HFFc6 (cell line): ENCODE measurements around the gene GORASP2. TPM values are rescaled to one million over a fixed set of nuclear protein-coding genes. Genes with fewer than 3 reads are reported as not detected.

ENCODE experiments used
- DNase-seq: peaks from one replicate; pipeline ENCODE4 v3.0.0-alpha.2; 2018
- H3K27ac Mint-ChIP-seq: 2 replicates; pipeline ENCODE4 v1.8.0; 2020; ENCODE audit warnings: mild to moderate bottlenecking, mixed read lengths
- H3K27me3 Mint-ChIP-seq: 2 replicates; pipeline ENCODE4 v1.8.0; 2021; ENCODE audit warnings: mild to moderate bottlenecking, moderate library complexity, mixed read lengths; ENCODE audit not compliant: insufficient read depth
- H3K36me3 Mint-ChIP-seq: 2 replicates; pipeline ENCODE4 v1.8.0; 2021; ENCODE audit warnings: low read depth, mixed read lengths
- H3K4me1 Mint-ChIP-seq: 2 replicates; pipeline ENCODE4 v1.8.0; 2020; ENCODE audit warnings: low read depth, mixed read lengths
- H3K4me3 Mint-ChIP-seq: 2 replicates; pipeline ENCODE4 v1.8.0; 2020; ENCODE audit warnings: mild to moderate bottlenecking, moderate library complexity, mixed read lengths
- H3K9me3 Mint-ChIP-seq: 2 replicates; pipeline ENCODE4 v1.8.0; 2020; ENCODE audit warnings: mild to moderate bottlenecking, mixed read lengths
- total RNA-seq, 6 experiments: library from RNA; stranded (reverse); fragmentation: NEBNext Ultra II Directional; extraction: Animal tissue kit (Norgen Biotek cat#: 25700); gene quantifications; 2 replicates in 1 of 6; 3 replicates in 5 of 6; pipeline ENCODE4 v1.2.3, GENCODE V29; 2021
- TF ChIP-seq, protein P1 (sequence below): fragments of 200-600 bp; sonication (generic); IDR thresholded peaks from 2 replicates; pipeline ENCODE4 v1.5.0; 2021; ENCODE audit warnings: antibody characterized with exemption, mild to moderate bottlenecking

The GORASP2 gene
- total RNA-seq, 6 experiments from 2014 or later, result 113 to 124 (median 120) TPM

GRCh38 chr2:171004833-171005232, 75.8 kb downstream of the GORASP2 start:
- no peak overlapping the region for H3K4me3 Mint-ChIP-seq
- TF ChIP-seq, protein P1, sequence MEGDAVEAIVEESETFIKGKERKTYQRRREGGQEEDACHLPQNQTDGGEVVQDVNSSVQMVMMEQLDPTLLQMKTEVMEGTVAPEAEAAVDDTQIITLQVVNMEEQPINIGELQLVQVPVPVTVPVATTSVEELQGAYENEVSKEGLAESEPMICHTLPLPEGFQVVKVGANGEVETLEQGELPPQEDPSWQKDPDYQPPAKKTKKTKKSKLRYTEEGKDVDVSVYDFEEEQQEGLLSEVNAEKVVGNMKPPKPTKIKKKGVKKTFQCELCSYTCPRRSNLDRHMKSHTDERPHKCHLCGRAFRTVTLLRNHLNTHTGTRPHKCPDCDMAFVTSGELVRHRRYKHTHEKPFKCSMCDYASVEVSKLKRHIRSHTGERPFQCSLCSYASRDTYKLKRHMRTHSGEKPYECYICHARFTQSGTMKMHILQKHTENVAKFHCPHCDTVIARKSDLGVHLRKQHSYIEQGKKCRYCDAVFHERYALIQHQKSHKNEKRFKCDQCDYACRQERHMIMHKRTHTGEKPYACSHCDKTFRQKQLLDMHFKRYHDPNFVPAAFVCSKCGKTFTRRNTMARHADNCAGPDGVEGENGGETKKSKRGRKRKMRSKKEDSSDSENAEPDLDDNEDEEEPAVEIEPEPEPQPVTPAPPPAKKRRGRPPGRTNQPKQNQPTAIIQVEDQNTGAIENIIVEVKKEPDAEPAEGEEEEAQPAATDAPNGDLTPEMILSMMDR, result no peak
- DNase-seq, result no peak
- no peaks in the 10 kb centered on the region for H3K4me1 Mint-ChIP-seq
- H3K27ac Mint-ChIP-seq, result no peak overlapping the region
- H3K36me3 Mint-ChIP-seq, result peaks cover 49% of the 10 kb centered on the region
- H3K27me3 Mint-ChIP-seq, result no peaks in the 10 kb centered on the region; the same call in none of the 2 replicates
- H3K9me3 Mint-ChIP-seq, result no peaks in the 10 kb centered on the region

- no peaks in the 10 kb centered on the region for H3K9me3 Mint-ChIP-seq
- no peak for DNase-seq
- TF ChIP-seq, protein P1, result no peak
- no peaks in the 10 kb centered on the region for H3K4me1 Mint-ChIP-seq
- H3K27ac Mint-ChIP-seq, result no peak overlapping the region
- no peak overlapping the region for H3K4me3 Mint-ChIP-seq
- no peaks in the 10 kb centered on the region for H3K27me3 Mint-ChIP-seq
- peaks cover 42% of the 10 kb centered on the region for H3K36me3 Mint-ChIP-seq
Observed at GRCh38 chr2:171008550-171009205, 79.6 kb downstream of the GORASP2 start.

- H3K27me3 Mint-ChIP-seq, result no peaks in the 10 kb centered on the region
- TF ChIP-seq, protein P1, result no peak
- no peak overlapping the region for H3K4me3 Mint-ChIP-seq
- DNase-seq, result no peak
- H3K9me3 Mint-ChIP-seq, result no peaks in the 10 kb centered on the region
- H3K4me1 Mint-ChIP-seq, result no peaks in the 10 kb centered on the region
- H3K27ac Mint-ChIP-seq, result no peak overlapping the region
- H3K36me3 Mint-ChIP-seq, result peaks cover 47% of the 10 kb centered on the region
Observed at GRCh38 chr2:171009386-171009785, 80.3 kb downstream of the GORASP2 start.

DNA sequence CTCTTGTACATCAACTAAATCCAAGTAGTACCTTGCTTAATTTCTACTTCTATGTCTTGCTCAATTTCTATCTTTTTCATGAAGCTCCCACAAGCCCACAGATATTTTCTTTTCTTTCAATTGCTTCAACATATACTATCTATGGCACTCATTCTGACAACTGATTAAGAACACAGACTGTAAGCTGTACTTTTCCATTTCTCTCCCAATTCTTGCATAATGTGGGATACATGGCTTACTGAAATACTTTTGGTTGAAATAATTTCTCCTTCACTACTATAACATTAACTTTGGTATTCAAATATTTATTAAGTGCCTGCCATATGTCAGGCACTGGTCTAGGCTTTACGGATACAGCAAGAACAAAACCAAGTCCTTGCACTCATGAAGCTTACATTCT, 84.8 kb downstream of the GORASP2 start:
- Mint-ChIP-seq H3K27ac (no peak overlapping the region), H3K36me3 (peaks cover 33% of the 10 kb centered on the region), H3K4me1 (peaks cover 6% of the 10 kb centered on the region; the same call in 1 of the 2 replicates), H3K27me3 (no peaks in the 10 kb centered on the region; the same call in 1 of the 2 replicates), H3K4me3 (no peak overlapping the region), H3K9me3 (no peaks in the 10 kb centered on the region)
- no peak for DNase-seq
- TF ChIP-seq, protein P1, result no peak

- peaks cover 22% of the 10 kb centered on the region for H3K36me3 Mint-ChIP-seq
- H3K4me3 Mint-ChIP-seq, result no peak overlapping the region
- no peak for DNase-seq
- no peaks in the 10 kb centered on the region; the same call in 1 of the 2 replicates for H3K27me3 Mint-ChIP-seq
- H3K27ac Mint-ChIP-seq, result no peak overlapping the region
- H3K9me3 Mint-ChIP-seq, result no peaks in the 10 kb centered on the region
- TF ChIP-seq, protein P1, result no peak
- H3K4me1 Mint-ChIP-seq, result peaks cover 12% of the 10 kb centered on the region
Observed at GRCh38 chr2:171016125-171016524, 87.1 kb downstream of the GORASP2 start.

Other genes starting within 250 kb of the GORASP2 start
- not detected for gene SP5, start 213.9 kb upstream of the GORASP2 start, total RNA-seq
- gene ERICH2, start 158.9 kb upstream of the GORASP2 start, total RNA-seq, result not detected
- under 1 TPM in 2 of 6 experiments, not detected in 4; 0.21 to 0.26 TPM for gene GAD1, start 112.4 kb upstream of the GORASP2 start, total RNA-seq
- gene TLK1, start 231.6 kb downstream of the GORASP2 start, total RNA-seq, result 10 to 100 TPM; 46.9 to 61.1 (median 53.1) TPM